ENCODE results near the gene MESP1. TPM values are rescaled to one million over a fixed set of nuclear protein-coding genes. Genes with fewer than 3 reads are reported as not detected.

The MESP1 gene
- total and polyA plus RNA-seq, 10 of the 15 experiments (the other 5 are each of a cell fraction or from before 2014, with no cell fraction given): 0.04 to 1.1 (median 0.57) TPM; not detected in 2

DNA sequence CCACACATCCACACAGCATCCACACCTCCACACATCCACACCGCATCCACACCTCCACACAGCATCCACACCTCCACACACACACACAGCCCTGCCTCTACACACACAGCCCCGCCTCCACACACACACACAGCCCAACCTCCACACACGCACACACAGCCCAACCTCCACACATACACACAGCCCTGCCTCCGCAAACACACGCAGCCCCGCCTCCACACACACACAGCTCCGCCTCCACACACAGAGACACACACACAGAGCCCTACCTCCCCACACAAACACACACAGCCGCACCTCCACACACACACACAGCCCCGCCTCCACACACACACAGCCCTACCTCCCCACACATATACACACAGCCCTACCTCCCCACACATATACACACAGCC is 4.7 kb downstream of the MESP1 start:
- Histone ChIP-seq H4K20me1 (ENCODE audit: control insufficient read depth, insufficient read depth) (no peaks in the 10 kb centered on the region), H3K4me1 (ENCODE audit: control insufficient read depth, insufficient read depth, low read length) (peaks cover 7% of the 10 kb centered on the region), H3K4me3 (no peak overlapping the region), H2AFZ (ENCODE audit: control insufficient read depth, low read depth, low read length) (no peak overlapping the region), H3K79me2 (ENCODE audit: control insufficient read depth, insufficient read depth, low read length) (no peaks in the 10 kb centered on the region), H3K27me3 (replicated peaks in 1 of 2; ENCODE audit: control insufficient read depth in 2 of 2, insufficient read depth in 2 of 2, low read length in 1 of 2) (peaks cover 0 to 4% of the 10 kb centered on the region in 2 experiments; a peak in 2 of 4 replicates), H3K9me3 (replicated peaks; ENCODE audit: control insufficient read depth, insufficient read depth, low read length) (no peaks in the 10 kb centered on the region), H3K27ac (ENCODE audit: control insufficient read depth, insufficient read depth) (no peak overlapping the region), H3K4me2 (ENCODE audit: control insufficient read depth, insufficient read depth) (no peak overlapping the region), H3K36me3 (ENCODE audit: control insufficient read depth in 2 of 2, insufficient read depth in 2 of 2, low read length in 1 of 2) (no peaks in the 10 kb centered on the region), H3K9ac (ENCODE audit: control insufficient read depth, insufficient read depth, low read length) (no peak overlapping the region)
- no peak for TF ChIP-seq DPF2 (IDR thresholded peaks at IDR 0.05)
- no peak for TF ChIP-seq GATAD2B (conservative IDR thresholded peaks at IDR 0.05; ENCODE audit: low read depth)
- TF ChIP-seq NRF1 (conservative IDR thresholded peaks at IDR 0.05; ENCODE audit: low read depth, low read length): no peak
- TF ChIP-seq SMAD1 (IDR thresholded peaks at IDR 0.05; ENCODE audit: low read depth, partially characterized antibody): no peak
- TF ChIP-seq POLR2AphosphoS2 (IDR thresholded peaks at IDR 0.05; ENCODE audit: low read depth, low read length): no peak
- TF ChIP-seq EZH2 (IDR thresholded peaks at IDR 0.05; ENCODE audit: borderline replicate concordance, control insufficient read depth, low read depth, low read length): no peak
- no peak for TF ChIP-seq JUNB (IDR thresholded peaks at IDR 0.05)
- ChIA-PET SMC1A (ENCODE audit: uncharacterized antibody, unreplicated experiment) (no interaction called here), CTCF (no interaction called here), POLR2A (no interaction called here), RAD21 (ENCODE audit: unreplicated experiment) (interaction anchor here (0.6 kb wide), 1 partner anchor 36 kb away, joined by 3 read pairs; no protein-coding TSS in a partner anchor)
- DNase-seq (ENCODE audit: low read depth, low spot score) (no peak), ATAC-seq (no peak), FAIRE-seq (no peak)
- WGBS (ENCODE audit: insufficient coverage, insufficient replicate concordance, low lambda C conversion rate, missing lambda C conversion rate): 70% methylated on average over 8 of the region's 9 CpGs
- intact Hi-C loops (cut with micrococcal nuclease; ENCODE audit: unreplicated experiment): no loop called here
- no TSS peak for BruUV-seq (replicated peaks)
- in situ Hi-C loops (cut with MboI): no loop called here

- H3K9me3 ChIP-seq (replicated peaks; ENCODE audit: control insufficient read depth, insufficient read depth, low read length): no peaks in the 10 kb centered on the region
- H3K27me3 ChIP-seq (replicated peaks in 1 of 2; ENCODE audit: control insufficient read depth in 2 of 2, insufficient read depth in 2 of 2, low read length in 1 of 2): peaks cover 0 to 4% of the 10 kb centered on the region in 2 experiments; a peak in 2 of 4 replicates
- FAIRE-seq (no peak), DNase-seq (ENCODE audit: low read depth, low spot score) (no peak), ATAC-seq (no peak)
- no peaks in the 10 kb centered on the region for H3K36me3 ChIP-seq (ENCODE audit: control insufficient read depth in 2 of 2, insufficient read depth in 2 of 2, low read length in 1 of 2)
- no peak overlapping the region for H3K27ac ChIP-seq (ENCODE audit: control insufficient read depth, insufficient read depth)
- WGBS (ENCODE audit: insufficient coverage, insufficient replicate concordance, low lambda C conversion rate, missing lambda C conversion rate): 0% methylated on average over 1 of the region's 1 CpG
- ChIA-PET POLR2A (no interaction called here), CTCF (no interaction called here), SMC1A (ENCODE audit: uncharacterized antibody, unreplicated experiment) (no interaction called here), RAD21 (ENCODE audit: unreplicated experiment) (interaction anchor here (0.6 kb wide), 1 partner anchor 35 kb away, joined by 3 read pairs; no protein-coding TSS in a partner anchor)
- H3K4me1 ChIP-seq (ENCODE audit: control insufficient read depth, insufficient read depth, low read length): peaks cover 4% of the 10 kb centered on the region
- no peak overlapping the region for H2AFZ ChIP-seq (ENCODE audit: control insufficient read depth, low read depth, low read length)
- H3K4me3 ChIP-seq: no peak overlapping the region
- no peak overlapping the region for H3K9ac ChIP-seq (ENCODE audit: control insufficient read depth, insufficient read depth, low read length)
- TF ChIP-seq ZBED1 (IDR thresholded peaks at IDR 0.05; ENCODE audit: borderline replicate concordance): no peak
- TF ChIP-seq SPI1 (IDR thresholded peaks at IDR 0.05; ENCODE audit: borderline replicate concordance, insufficient read depth, low read depth, low read length): no peak
- no peak for TF ChIP-seq TAF1 (IDR thresholded peaks at IDR 0.05; ENCODE audit: borderline replicate concordance, low read depth, low read length)
- no peak for TF ChIP-seq NR2F1 (conservative IDR thresholded peaks at IDR 0.05)
- TF ChIP-seq, protein P1, sequence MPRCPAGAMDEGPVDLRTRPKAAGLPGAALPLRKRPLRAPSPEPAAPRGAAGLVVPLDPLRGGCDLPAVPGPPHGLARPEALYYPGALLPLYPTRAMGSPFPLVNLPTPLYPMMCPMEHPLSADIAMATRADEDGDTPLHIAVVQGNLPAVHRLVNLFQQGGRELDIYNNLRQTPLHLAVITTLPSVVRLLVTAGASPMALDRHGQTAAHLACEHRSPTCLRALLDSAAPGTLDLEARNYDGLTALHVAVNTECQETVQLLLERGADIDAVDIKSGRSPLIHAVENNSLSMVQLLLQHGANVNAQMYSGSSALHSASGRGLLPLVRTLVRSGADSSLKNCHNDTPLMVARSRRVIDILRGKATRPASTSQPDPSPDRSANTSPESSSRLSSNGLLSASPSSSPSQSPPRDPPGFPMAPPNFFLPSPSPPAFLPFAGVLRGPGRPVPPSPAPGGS (IDR thresholded peaks at IDR 0.05; ENCODE audit: borderline replicate concordance, insufficient read depth, low read depth, low read length, poor library complexity, severe bottlenecking): no peak
- no peak for TF ChIP-seq CREB1 (IDR thresholded peaks at IDR 0.05; ENCODE audit: low read depth)
- no peak for TF ChIP-seq HDGF (IDR thresholded peaks at IDR 0.05)
- TF ChIP-seq BCLAF1 (IDR thresholded peaks at IDR 0.05): no peak
- intact Hi-C loops (cut with micrococcal nuclease; ENCODE audit: unreplicated experiment): no loop called here
- H3K4me2 ChIP-seq (ENCODE audit: control insufficient read depth, insufficient read depth): no peak overlapping the region
- no peaks in the 10 kb centered on the region for H3K79me2 ChIP-seq (ENCODE audit: control insufficient read depth, insufficient read depth, low read length)
- BruUV-seq (replicated peaks): no TSS peak
- in situ Hi-C loops (cut with MboI): no loop called here
- no peaks in the 10 kb centered on the region for H4K20me1 ChIP-seq (ENCODE audit: control insufficient read depth, insufficient read depth)
Observed at GRCh38 chr15:89745768-89746167, 5.3 kb downstream of the MESP1 start.

All from GM12878 (cell line).